Duodenal mucosa (tissue), 2 donors: Measurements from ENCODE around the gene BCL2L14.

Source experiments
- H3K27ac ChIP-seq: one replicate; pipeline ENCODE4 v1.7.0; 2013; ENCODE audit warnings: low read depth, low read length
- H3K27me3 ChIP-seq, 2 donors: one replicate each; pipeline ENCODE4 v1.7.0; 2013; ENCODE audit warnings: low read length in 2 of 2, control low read depth in 1 of 2; ENCODE audit not compliant: insufficient read depth in 2 of 2, control insufficient read depth in 1 of 2
- H3K36me3 ChIP-seq, 2 donors: one replicate each; pipeline ENCODE4 v1.7.0; 2013; ENCODE audit warnings: low read length in 2 of 2, control low read depth in 1 of 2; ENCODE audit not compliant: insufficient read depth in 2 of 2, control insufficient read depth in 1 of 2
- H3K4me1 ChIP-seq, 2 donors: one replicate each; pipeline ENCODE4 v1.7.0; 2013; ENCODE audit warnings: low read length in 2 of 2, control low read depth in 1 of 2; ENCODE audit not compliant: insufficient read depth in 2 of 2, control insufficient read depth in 1 of 2
- H3K4me3 ChIP-seq, 2 donors: one replicate each; pipeline ENCODE4 v1.7.0; 2013; ENCODE audit warnings: low read length in 2 of 2, low read depth in 1 of 2
- H3K9ac ChIP-seq, 2 donors: one replicate each; pipeline ENCODE4 v1.7.0; 2013; ENCODE audit warnings: low read length in 2 of 2, low read depth in 1 of 2
- H3K9me3 ChIP-seq, 2 donors: one replicate each; pipeline ENCODE4 v1.7.0; 2013; ENCODE audit warnings: low read length in 2 of 2, control low read depth in 1 of 2; ENCODE audit not compliant: control insufficient read depth in 1 of 2

The BCL2L14 gene

DNA sequence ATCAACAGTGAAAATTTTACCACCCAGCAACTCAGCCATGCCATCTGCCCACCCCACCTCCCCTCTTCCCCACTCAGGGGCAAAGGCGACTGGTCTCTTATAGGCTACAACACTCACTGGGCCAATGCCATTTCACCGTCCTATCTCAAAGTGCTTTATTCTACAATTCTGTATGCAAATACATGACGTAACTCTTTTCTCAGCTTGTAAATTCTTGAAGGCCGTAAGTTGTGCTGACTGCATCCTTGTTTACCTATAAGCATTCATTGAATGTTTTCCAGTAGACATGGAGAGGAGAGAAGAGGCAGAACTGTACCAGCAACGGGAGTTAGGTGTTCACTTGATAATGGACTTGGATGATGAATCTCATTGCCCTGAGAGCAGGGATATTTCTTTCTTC lies 15.6 kb downstream of the BCL2L14 start:
- Histone ChIP-seq H3K27ac (no peak overlapping the region), H3K36me3 (peaks cover 10 to 33% of the 10 kb centered on the region in 2 donors), H3K27me3 (no peaks in the 10 kb centered on the region), H3K9me3 (no peaks in the 10 kb centered on the region), H3K4me1 (peaks cover 0 to 12% of the 10 kb centered on the region in 2 donors), H3K4me3 (no peak overlapping the region), H3K9ac (no peak overlapping the region)

DNA sequence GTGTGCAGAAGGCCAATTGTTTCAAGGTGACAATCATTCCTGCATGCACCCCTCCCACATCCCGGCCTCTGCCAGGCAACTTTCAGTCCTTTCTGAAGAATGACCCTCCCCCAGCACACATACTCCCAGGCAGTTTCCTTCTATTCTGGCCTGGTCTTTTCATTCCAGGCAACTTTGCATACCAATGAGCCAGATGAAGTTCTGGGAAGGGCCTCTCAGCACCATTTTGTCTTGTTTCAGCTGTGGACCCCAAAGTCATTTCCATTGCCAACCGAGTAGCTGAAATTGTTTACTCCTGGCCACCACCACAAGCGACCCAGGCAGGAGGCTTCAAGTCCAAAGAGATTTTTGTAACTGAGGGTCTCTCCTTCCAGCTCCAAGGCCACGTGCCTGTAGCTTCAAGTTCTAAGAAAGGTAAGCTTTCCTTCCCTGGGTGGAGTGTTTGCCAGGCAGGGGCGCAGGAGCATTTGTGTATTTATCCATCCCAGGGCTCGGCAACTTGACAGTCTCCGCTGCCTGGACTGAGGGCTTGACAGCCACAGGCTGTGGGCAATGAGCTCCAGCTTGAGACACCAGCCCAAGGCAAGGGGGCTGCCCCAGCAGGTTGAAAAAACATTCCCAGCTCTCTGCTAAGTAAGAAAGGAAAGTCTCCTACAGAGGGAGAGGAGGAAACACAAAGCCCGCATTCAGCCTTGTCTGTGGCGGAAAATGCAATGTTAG lies 16.4 kb downstream of the BCL2L14 start:
- no peak overlapping the region for H3K4me3 ChIP-seq
- no peak overlapping the region for H3K27ac ChIP-seq
- no peak overlapping the region for H3K9ac ChIP-seq

DNA sequence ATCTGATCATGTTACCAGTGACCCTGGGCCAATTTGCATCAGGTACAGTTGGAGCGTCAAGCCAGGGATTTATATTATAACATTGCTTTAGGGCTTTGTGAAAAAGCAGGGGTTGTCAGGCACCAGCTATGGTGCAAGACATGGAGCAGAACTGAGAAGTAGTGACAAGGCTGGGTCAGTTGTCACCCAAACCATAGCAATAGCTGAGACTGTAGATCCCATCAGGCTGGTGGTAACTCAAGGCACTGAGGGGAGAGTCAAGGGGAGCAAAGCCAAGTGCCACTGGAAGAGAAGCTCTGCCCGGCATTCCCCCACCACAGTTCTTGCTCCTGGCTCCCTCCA lies 16.9 kb downstream of the BCL2L14 start:
- Histone ChIP-seq H3K9ac (no peak overlapping the region), H3K36me3 (peaks cover 10 to 33% of the 10 kb centered on the region in 2 donors), H3K27ac (no peak overlapping the region), H3K27me3 (no peaks in the 10 kb centered on the region), H3K4me1 (peaks cover 0 to 4% of the 10 kb centered on the region in 2 donors), H3K4me3 (no peak overlapping the region), H3K9me3 (no peaks in the 10 kb centered on the region)

More for the DNA sequence above, 16.4 kb downstream of the BCL2L14 start:
- no peaks in the 10 kb centered on the region for H3K9me3 ChIP-seq
- H3K4me1 ChIP-seq, result peaks cover 0 to 9% of the 10 kb centered on the region in 2 donors
- no peaks in the 10 kb centered on the region for H3K27me3 ChIP-seq
- peaks cover 10 to 33% of the 10 kb centered on the region in 2 donors for H3K36me3 ChIP-seq

DNA sequence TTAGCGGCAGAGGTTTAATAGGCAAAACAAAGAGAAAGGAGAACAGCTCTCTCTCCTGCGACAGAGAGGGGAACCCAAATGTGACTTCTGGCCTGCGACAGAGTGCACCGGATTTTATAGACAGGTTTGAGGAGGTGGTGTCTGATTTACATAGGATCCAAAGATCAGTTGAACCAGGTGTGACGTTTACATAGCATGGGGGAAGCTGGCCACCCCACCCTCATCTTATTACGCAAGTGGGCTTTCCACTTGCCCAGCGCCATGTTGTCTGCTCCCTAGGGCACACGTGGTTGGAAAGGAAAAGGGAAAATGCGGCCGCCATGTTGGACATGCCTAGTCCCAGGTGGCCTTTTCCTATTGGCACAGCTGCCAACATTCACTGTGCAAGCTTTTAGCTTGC lies 17.4 kb downstream of the BCL2L14 start:
- Histone ChIP-seq H3K27ac (no peak overlapping the region), H3K9me3 (no peaks in the 10 kb centered on the region), H3K4me3 (no peak overlapping the region)

DNA sequence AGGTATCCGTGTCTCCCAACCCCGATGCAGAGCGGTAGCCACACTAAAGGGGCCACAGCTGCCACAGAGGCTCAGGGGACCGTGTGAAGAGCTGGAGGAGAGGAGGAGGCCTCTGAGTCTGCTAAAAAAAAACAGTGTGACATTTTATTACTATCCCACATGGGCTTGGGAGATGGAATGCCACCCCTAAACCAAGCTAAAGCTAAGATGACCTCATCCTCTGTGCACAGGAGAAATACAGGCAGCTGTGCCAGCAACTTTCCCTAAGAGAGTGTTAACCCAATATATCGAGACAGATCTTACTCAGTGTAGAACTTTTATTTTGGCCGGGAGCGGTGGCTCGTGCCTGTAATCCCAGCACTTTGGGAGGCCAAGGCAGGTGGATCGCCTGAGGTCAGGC lies 18.0 kb downstream of the BCL2L14 start:
- Histone ChIP-seq H3K36me3 (peaks cover 10 to 33% of the 10 kb centered on the region in 2 donors), H3K27ac (no peak overlapping the region), H3K9me3 (no peaks in the 10 kb centered on the region), H3K9ac (no peak overlapping the region), H3K27me3 (no peaks in the 10 kb centered on the region), H3K4me3 (no peak overlapping the region), H3K4me1 (peaks cover 0 to 3% of the 10 kb centered on the region in 2 donors)

More for the DNA sequence above, 17.4 kb downstream of the BCL2L14 start:
- Histone ChIP-seq H3K4me1 (peaks cover 0 to 3% of the 10 kb centered on the region in 2 donors), H3K9ac (no peak overlapping the region), H3K27me3 (no peaks in the 10 kb centered on the region), H3K36me3 (peaks cover 10 to 33% of the 10 kb centered on the region in 2 donors)

DNA sequence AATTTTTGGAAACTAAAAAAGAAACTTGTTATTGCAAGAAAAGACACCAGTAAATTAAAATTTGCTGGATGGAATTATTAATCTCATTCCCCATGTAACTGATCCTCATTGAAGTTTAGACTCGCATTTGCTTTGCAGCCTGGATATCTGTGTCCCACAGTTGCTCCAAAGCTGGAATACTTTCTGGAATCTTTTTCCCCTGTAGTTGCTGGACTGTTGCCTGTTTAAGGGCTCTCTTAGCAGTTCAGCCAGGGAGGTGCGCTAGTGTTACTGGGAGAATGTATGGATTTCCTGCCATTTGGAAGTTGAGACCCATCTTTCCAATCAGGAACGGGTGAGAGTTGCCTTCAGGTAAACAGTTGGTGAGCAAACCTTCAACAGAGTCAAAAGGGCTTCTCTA lies 20.3 kb downstream of the BCL2L14 start:
- Histone ChIP-seq H3K9me3 (no peaks in the 10 kb centered on the region), H3K9ac (no peak overlapping the region), H3K27ac (no peak overlapping the region), H3K4me3 (no peak overlapping the region), H3K27me3 (no peaks in the 10 kb centered on the region), H3K4me1 (peaks cover 0 to 3% of the 10 kb centered on the region in 2 donors), H3K36me3 (peaks cover 16 to 39% of the 10 kb centered on the region in 2 donors)

DNA sequence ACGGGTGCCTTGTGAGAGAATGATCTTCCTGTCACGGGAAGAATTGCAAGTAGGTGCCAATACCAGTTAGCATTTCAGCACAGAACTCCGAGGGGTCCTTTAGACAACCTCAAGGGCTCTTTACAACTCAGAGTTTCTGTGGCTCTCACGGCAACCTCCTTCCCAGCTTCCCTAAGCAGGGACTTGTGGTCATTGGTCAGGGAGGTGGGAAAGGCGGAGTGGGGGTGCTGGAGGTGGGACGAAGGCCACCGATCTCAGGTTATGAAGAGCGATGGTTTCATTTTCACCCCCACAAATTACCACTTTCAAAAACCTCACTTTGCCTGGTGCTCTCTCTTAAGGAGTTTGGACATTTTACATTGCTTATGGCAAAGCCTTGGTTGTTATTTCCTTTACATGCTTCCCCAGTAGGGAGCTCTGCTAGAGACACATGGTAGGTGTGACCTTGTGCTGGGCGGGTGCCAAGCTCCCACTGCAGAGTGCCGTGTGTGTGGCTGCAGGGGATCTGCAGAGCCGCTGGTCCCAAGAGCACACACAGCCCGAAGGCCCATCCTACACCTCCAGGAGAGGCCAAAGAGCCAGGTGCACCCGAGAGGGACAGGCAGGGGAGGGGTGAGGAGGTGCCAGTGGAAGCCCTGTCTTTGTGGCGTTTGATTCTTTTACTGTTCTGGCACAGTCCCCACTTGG lies 21.4 kb downstream of the BCL2L14 start:
- Histone ChIP-seq H3K9ac (no peak overlapping the region), H3K36me3 (peaks cover 16 to 31% of the 10 kb centered on the region in 2 donors), H3K4me1 (peaks cover 0 to 3% of the 10 kb centered on the region in 2 donors), H3K27ac (no peak overlapping the region), H3K27me3 (no peaks in the 10 kb centered on the region), H3K4me3 (no peak overlapping the region), H3K9me3 (no peaks in the 10 kb centered on the region)

DNA sequence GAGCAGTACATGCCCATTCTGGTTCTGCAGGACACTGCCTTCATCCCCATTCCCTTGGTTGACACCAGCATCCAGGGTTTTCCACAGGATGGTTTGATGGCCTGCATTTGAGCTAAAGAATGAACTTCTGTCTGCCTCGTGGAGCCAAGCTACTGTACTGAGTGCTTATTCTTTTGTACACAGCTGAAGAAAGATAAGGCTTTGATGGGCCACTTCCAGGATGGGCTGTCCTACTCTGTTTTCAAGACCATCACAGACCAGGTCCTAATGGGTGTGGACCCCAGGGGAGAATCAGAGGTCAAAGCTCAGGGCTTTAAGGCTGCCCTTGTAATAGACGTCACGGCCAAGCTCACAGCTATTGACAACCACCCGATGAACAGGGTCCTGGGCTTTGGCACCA lies 23.7 kb downstream of the BCL2L14 start:
- Histone ChIP-seq H3K4me1 (peaks cover 0 to 3% of the 10 kb centered on the region in 2 donors), H3K9ac (no peak overlapping the region), H3K9me3 (no peaks in the 10 kb centered on the region), H3K27ac (no peak overlapping the region), H3K27me3 (no peaks in the 10 kb centered on the region), H3K4me3 (no peak overlapping the region), H3K36me3 (peaks cover 19 to 34% of the 10 kb centered on the region in 2 donors)

DNA sequence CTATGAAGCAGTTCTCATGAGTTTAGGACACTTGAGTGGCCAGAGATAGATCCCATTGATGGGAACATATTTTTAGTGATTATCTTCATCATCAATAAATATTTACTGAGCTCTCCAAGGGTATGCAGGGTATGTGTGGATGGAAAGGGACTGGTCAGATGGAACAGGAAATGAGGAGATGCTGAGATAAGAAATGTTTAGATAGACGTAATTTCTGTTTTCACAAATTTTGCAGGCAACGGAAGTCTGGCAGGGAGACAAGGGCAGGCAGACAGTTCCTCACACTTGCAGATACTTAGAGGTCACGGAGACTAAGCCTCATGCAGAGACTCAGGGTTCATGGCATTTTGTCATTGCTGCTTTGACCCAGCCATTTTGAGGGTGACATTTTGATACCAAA lies 24.3 kb downstream of the BCL2L14 start:
- H3K27ac ChIP-seq, result no peak overlapping the region
- H3K36me3 ChIP-seq, result peaks cover 19 to 35% of the 10 kb centered on the region in 2 donors
- H3K9me3 ChIP-seq, result no peaks in the 10 kb centered on the region
- no peaks in the 10 kb centered on the region for H3K27me3 ChIP-seq
- peaks cover 0 to 3% of the 10 kb centered on the region in 2 donors for H3K4me1 ChIP-seq
- H3K9ac ChIP-seq, result no peak overlapping the region
- H3K4me3 ChIP-seq, result no peak overlapping the region

DNA sequence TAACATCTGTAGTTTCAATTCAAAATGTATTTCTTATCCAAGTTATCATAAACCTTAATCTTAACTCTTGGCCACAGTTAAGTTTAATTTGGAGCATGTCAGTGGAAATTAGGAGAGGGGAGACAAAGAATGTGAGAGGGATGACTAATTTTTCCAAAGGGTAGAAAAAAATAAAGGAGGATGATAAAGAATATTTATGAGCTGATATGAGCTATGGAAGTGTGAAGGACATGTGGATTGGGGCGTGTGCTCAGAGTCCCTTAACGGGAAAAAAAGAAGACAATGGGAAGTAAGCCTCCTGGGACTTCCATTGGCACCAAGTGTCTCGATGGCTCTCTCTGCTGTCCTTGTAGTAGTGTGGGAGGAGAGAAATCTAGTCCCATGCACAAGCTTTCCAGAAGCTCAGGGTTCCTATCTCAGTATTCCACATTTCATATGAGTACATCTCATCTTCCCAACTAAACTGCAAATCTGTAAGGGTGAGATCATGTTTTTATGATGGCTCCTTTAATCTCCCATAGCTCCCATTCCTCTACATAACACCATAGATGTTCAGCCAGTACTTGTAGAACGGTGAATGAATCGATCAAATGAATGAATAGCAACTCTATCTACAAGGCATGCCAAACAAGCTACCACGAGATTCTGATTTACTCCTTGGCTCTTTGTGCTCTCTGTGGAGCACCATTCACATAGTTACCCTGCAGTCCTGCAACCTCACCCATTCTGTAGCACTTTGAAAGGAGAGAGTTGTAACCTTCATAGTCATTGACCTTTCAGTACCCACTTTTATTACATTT lies 27.4 kb downstream of the BCL2L14 start:
- no peaks in the 10 kb centered on the region for H3K4me1 ChIP-seq

More for the DNA sequence above, 27.4 kb downstream of the BCL2L14 start:
- H3K27ac ChIP-seq, result no peak overlapping the region
- peaks cover 20 to 41% of the 10 kb centered on the region in 2 donors for H3K36me3 ChIP-seq
- H3K4me3 ChIP-seq, result no peak overlapping the region
- no peaks in the 10 kb centered on the region for H3K27me3 ChIP-seq
- no peak overlapping the region for H3K9ac ChIP-seq
- no peaks in the 10 kb centered on the region for H3K9me3 ChIP-seq
